Measurements from ENCODE around the gene CACNA1D.
"Not testable (repeated sequence)": the region's sequence is repeated elsewhere in the genome, so short reads cannot be mapped to it uniquely, and the experiment has no call there.

CACNA1D gene

DNA sequence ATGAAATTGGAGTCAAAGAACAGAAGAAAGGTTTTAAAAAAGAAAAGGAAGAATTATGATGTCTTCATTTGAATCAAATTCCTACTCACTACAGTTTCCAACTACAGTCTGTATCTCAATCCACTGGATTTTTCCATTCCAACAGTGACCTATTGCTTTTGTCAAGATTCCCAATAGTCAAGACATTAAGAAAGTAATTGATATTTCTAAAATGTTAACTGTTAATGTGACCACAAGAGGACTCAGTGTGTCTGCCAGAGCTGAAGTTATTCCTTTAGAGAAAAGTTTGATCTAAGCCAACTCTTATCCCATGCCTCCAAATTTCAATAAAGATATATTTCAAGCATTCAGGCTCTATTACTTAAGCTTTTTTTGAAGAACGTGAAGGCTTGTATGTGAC is 163.2 kb downstream of the CACNA1D start:
- TF ChIP-seq, protein P1, sequence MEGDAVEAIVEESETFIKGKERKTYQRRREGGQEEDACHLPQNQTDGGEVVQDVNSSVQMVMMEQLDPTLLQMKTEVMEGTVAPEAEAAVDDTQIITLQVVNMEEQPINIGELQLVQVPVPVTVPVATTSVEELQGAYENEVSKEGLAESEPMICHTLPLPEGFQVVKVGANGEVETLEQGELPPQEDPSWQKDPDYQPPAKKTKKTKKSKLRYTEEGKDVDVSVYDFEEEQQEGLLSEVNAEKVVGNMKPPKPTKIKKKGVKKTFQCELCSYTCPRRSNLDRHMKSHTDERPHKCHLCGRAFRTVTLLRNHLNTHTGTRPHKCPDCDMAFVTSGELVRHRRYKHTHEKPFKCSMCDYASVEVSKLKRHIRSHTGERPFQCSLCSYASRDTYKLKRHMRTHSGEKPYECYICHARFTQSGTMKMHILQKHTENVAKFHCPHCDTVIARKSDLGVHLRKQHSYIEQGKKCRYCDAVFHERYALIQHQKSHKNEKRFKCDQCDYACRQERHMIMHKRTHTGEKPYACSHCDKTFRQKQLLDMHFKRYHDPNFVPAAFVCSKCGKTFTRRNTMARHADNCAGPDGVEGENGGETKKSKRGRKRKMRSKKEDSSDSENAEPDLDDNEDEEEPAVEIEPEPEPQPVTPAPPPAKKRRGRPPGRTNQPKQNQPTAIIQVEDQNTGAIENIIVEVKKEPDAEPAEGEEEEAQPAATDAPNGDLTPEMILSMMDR (conservative IDR thresholded peaks at IDR 0.05; ENCODE audit: low read depth) = no peak
- CTCF ChIA-PET = no interaction called here
- DNase-seq (ENCODE audit: low spot score) = no peak
- no peak overlapping the region for H3K27ac ChIP-seq
- POLR2A ChIA-PET (ENCODE audit: low non-redundant PET) = no interaction called here

DNA sequence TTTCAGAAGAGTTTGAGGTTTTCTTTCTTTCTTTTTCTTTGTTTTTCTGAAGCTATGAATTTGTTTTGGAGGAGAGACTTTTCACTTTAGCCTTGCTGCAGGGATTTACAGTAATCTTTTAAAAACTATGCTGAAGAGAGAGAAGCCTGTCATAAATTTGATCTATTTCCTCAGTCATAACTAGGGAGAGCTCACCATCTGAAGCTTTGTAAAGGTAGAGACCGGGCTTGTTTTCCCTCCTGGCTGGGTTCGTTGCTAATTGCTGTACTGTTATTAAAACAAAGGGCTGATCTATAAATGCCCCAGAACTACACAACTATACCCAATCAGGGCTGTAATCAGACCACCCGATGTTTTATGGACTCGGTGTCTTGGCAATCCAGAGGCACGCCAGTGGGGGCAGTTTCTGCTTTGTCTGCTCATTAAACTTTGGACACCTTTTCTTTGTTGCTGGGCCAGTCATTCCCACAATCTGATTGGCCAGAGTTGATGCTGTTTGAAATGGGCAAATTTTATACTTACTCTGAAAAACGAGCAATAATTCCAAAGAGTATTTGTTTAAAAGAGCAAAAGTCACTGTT is 164.3 kb downstream of the CACNA1D start:
- DNase-seq (ENCODE audit: low spot score) = no peak
- POLR2A ChIA-PET (ENCODE audit: low non-redundant PET) = no interaction called here
- CTCF ChIA-PET = no interaction called here
- H3K27ac ChIP-seq = no peak overlapping the region
- TF ChIP-seq, protein P1 (conservative IDR thresholded peaks at IDR 0.05; ENCODE audit: low read depth) = no peak

DNA sequence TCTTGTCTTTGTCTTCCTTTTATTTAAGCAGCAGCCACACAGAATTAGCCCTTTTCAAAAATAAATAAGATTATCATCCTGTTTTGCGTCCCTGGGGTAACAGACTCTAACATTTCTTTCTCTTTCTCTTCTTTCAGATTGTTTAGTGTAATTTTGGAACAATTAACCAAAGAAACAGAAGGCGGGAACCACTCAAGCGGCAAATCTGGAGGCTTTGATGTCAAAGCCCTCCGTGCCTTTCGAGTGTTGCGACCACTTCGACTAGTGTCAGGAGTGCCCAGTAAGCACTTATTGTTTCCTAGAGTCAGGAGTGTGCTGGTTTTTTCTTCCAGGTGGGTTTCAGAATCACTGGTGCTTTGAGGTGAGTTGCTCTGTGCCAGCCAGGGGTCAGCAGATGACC is 165.6 kb downstream of the CACNA1D start:
- CTCF ChIA-PET = no interaction called here
- no peak for DNase-seq (ENCODE audit: low spot score)
- POLR2A ChIA-PET (ENCODE audit: low non-redundant PET) = no interaction called here
- TF ChIP-seq, protein P1 (conservative IDR thresholded peaks at IDR 0.05; ENCODE audit: low read depth) = no peak
- no peak overlapping the region for H3K27ac ChIP-seq

DNA sequence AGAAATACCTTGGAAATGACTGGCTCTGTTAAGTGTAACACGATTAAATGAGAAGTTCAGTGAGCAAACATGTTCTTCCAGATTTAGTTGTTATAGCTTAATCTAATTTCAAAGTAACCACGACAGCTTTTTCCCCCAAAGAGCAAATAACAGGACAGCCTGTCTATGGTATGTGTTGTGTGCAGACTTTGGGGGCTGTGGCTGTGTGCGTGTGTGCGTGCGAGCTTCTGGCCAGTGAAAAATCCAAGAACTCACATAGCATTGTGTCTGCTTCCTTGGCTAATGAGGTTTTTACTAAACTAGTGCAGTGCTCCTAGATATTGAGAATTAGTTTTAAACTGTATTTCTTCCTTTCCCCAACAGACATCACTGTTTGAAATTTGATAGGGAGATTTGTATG is 167.1 kb downstream of the CACNA1D start:
- CTCF ChIA-PET = interaction anchor here (0.7 to 1.0 kb wide), 2 partner anchors 29 to 1052 kb away, joined by 3 read pairs; no protein-coding TSS in a partner anchor
- no peak overlapping the region for H3K27ac ChIP-seq

DNA sequence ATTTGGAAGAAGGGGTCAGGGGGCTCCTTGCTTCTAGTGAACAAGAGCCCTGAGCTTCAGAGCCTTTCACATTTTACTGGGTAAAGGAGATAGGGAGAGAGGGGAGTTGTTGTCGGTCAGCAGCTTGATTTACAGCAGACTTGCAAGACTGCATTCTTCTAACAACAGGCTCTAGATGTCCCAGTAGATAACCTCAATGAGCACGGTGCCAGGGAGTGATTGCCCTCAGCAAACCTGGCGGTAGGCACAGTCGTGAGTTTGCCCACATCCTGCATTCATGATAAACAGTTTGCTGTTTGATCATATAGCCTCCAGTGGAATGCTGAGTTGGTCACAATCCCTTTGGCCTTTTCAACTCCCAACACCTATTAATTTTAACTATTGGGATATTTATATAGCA is 170.4 kb downstream of the CACNA1D start:
- DNase-seq (ENCODE audit: low spot score); POLR2A ChIA-PET (ENCODE audit: low non-redundant PET); H3K27ac ChIP-seq; CTCF ChIA-PET: not testable (repeated sequence)

More for the DNA sequence above, 167.1 kb downstream of the CACNA1D start:
- TF ChIP-seq, protein P1 (conservative IDR thresholded peaks at IDR 0.05; ENCODE audit: low read depth) = no peak
- DNase-seq (ENCODE audit: low spot score) = no peak
- POLR2A ChIA-PET (ENCODE audit: low non-redundant PET) = no interaction called here

DNA sequence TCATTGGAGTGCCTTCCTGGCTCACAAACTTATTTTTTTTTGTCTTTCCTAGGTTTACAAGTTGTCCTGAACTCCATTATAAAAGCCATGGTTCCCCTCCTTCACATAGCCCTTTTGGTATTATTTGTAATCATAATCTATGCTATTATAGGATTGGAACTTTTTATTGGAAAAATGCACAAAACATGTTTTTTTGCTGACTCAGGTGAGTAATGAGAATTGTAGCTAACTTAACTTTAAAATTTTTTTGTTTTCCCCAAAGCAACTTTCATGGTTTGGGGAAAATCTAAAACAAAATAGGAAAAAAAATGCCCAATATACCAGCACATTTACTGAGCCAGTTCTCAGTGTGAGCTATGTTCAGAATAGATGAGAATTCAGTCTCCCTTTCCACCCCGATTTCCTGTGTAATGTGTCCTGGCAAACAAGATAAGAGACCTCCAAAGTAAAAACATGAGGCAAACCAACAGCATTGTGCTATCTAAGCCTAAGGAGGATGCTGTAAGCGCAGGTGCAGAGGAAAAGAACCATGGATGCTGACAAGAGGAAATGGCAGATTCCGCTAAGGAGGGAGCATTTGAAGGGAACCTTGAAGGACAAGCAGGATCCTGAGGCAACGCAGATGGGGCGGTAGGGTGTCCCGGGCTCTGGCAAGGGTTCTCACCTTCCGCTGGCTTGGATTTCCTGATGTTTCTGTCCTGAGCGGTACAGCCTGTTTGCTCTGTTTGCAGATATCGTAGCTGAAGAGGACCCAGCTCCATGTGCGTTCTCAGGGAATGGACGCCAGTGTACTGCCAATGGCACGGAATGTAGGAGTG is 171.4 kb downstream of the CACNA1D start:
- ChIA-PET CTCF (no interaction called here), POLR2A (ENCODE audit: low non-redundant PET) (no interaction called here)
- DNase-seq (ENCODE audit: low spot score) = no peak
- no peak overlapping the region for H3K27ac ChIP-seq
- TF ChIP-seq, protein P1 (conservative IDR thresholded peaks at IDR 0.05; ENCODE audit: low read depth) = no peak

DNA sequence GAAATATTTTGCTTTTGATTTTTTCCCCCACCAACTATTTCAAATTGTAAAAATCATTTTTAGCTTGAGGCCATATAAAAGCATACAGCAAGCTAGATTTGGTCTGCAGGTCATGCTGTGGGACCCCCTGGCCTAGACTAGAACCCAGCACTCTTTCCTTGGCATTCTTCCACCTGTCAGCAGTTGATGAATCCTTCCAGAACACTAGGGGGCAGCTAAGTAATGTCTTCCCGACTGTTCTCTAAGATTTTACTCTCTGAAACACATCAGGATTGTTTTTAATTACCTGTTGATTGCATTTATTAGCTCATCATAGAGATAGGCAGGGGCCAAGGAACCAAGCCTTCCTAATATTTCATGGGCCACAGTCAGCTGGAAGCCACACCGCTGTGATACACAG is 174.5 kb downstream of the CACNA1D start:
- TF ChIP-seq, protein P1 (conservative IDR thresholded peaks at IDR 0.05; ENCODE audit: low read depth) = no peak
- no peak overlapping the region for H3K27ac ChIP-seq
- no peak for DNase-seq (ENCODE audit: low spot score)
- ChIA-PET CTCF (interaction anchor here (0.6 to 0.7 kb wide), 2 partner anchors 69 to 127 kb away, joined by 3 to 4 read pairs; no protein-coding TSS in a partner anchor), POLR2A (ENCODE audit: low non-redundant PET) (no interaction called here)

Measured in RWPE1 (cell line).